ENCODE results near the gene TRIP10.
A peak's percentile ranks its signal among the peaks of the same experiment; 100 is the strongest.
"Not testable (repeated sequence)": the region's sequence is repeated elsewhere in the genome, so short reads cannot be mapped to it uniquely, and the experiment has no call there.

The TRIP10 gene

GRCh38 chr19:6788896-6789295, 49.4 kb downstream of the TRIP10 start:
- Mint-ChIP-seq H3K27ac (peak overlapping the region; percentile 79), H3K27me3 (no peaks in the 10 kb centered on the region), H3K4me3 (no peak overlapping the region), H3K36me3 (peaks cover 65% of the 10 kb centered on the region), H3K9me3 (peaks cover 2% of the 10 kb centered on the region), H3K4me1 (peaks cover 62% of the 10 kb centered on the region)
- CTCF ChIA-PET: no interaction called here
- DNase-seq: no peak

GRCh38 chr19:6790194-6791128, 51.0 kb downstream of the TRIP10 start:
- no peak for DNase-seq
- Mint-ChIP-seq H3K27me3 (no peaks in the 10 kb centered on the region), H3K27ac (peak overlapping the region; percentile 62), H3K4me1 (peaks cover 67% of the 10 kb centered on the region), H3K4me3 (no peak overlapping the region), H3K36me3 (peaks cover 67% of the 10 kb centered on the region), H3K9me3 (peaks cover 10% of the 10 kb centered on the region)
- CTCF ChIA-PET: interaction anchor here (0.8 kb wide), 1 partner anchor 9 kb away, joined by 3 read pairs; no protein-coding TSS in a partner anchor

GRCh38 chr19:6791237-6791636, 51.8 kb downstream of the TRIP10 start:
- Mint-ChIP-seq H3K36me3 (peaks cover 67% of the 10 kb centered on the region), H3K27ac (peak overlapping the region; percentile 55), H3K4me1 (peaks cover 70% of the 10 kb centered on the region), H3K27me3 (no peaks in the 10 kb centered on the region), H3K9me3 (peaks cover 10% of the 10 kb centered on the region), H3K4me3 (no peak overlapping the region)
- CTCF ChIA-PET: interaction anchor here (0.8 kb wide), 1 partner anchor 10 kb away, joined by 3 read pairs; no protein-coding TSS in a partner anchor
- DNase-seq: no peak

- no peak overlapping the region for H3K4me3 Mint-ChIP-seq
- H3K36me3 Mint-ChIP-seq: peaks cover 70% of the 10 kb centered on the region
- peaks cover 82% of the 10 kb centered on the region for H3K4me1 Mint-ChIP-seq
- peaks cover 10% of the 10 kb centered on the region for H3K9me3 Mint-ChIP-seq
- DNase-seq: no peak
- H3K27ac Mint-ChIP-seq: no peak overlapping the region
- CTCF ChIA-PET: no interaction called here
- H3K27me3 Mint-ChIP-seq: no peaks in the 10 kb centered on the region
Measured at GRCh38 chr19:6793411-6793810, 53.9 kb downstream of the TRIP10 start.

GRCh38 chr19:6793973-6794372, 54.5 kb downstream of the TRIP10 start:
- H3K36me3 Mint-ChIP-seq: peaks cover 69% of the 10 kb centered on the region
- no peak overlapping the region for H3K27ac Mint-ChIP-seq
- CTCF ChIA-PET: no interaction called here
- H3K4me1 Mint-ChIP-seq: peaks cover 82% of the 10 kb centered on the region
- no peak overlapping the region for H3K4me3 Mint-ChIP-seq
- peaks cover 10% of the 10 kb centered on the region for H3K9me3 Mint-ChIP-seq
- H3K27me3 Mint-ChIP-seq: no peaks in the 10 kb centered on the region
- DNase-seq: no peak

GRCh38 chr19:6794686-6795431, 55.4 kb downstream of the TRIP10 start:
- peaks cover 86% of the 10 kb centered on the region for H3K4me1 Mint-ChIP-seq
- DNase-seq: no peak

GRCh38 chr19:6796278-6796677, 56.8 kb downstream of the TRIP10 start:
- CTCF ChIA-PET: no interaction called here
- Mint-ChIP-seq H3K36me3 (peaks cover 69% of the 10 kb centered on the region), H3K27me3 (no peaks in the 10 kb centered on the region), H3K4me3 (no peak overlapping the region), H3K4me1 (peaks cover 84% of the 10 kb centered on the region), H3K9me3 (peaks cover 10% of the 10 kb centered on the region), H3K27ac (no peak overlapping the region)
- no peak for DNase-seq

More at GRCh38 chr19:6794686-6795431, 55.4 kb downstream of the TRIP10 start:
- H3K36me3 Mint-ChIP-seq: peaks cover 73% of the 10 kb centered on the region
- H3K27ac Mint-ChIP-seq: no peak overlapping the region
- CTCF ChIA-PET: no interaction called here
- no peaks in the 10 kb centered on the region for H3K27me3 Mint-ChIP-seq
- H3K4me3 Mint-ChIP-seq: no peak overlapping the region
- H3K9me3 Mint-ChIP-seq: peaks cover 10% of the 10 kb centered on the region

GRCh38 chr19:6797646-6798045, 58.2 kb downstream of the TRIP10 start:
- no peak for DNase-seq
- Mint-ChIP-seq H3K27me3 (no peaks in the 10 kb centered on the region), H3K4me3 (no peak overlapping the region), H3K9me3 (peaks cover 10% of the 10 kb centered on the region), H3K27ac (no peak overlapping the region), H3K36me3 (peaks cover 58% of the 10 kb centered on the region), H3K4me1 (peaks cover 82% of the 10 kb centered on the region)
- CTCF ChIA-PET: no interaction called here

- not testable (repeated sequence) for H3K9me3 Mint-ChIP-seq, H3K27me3 Mint-ChIP-seq
- peak overlapping the region; percentile 76 for H3K4me3 Mint-ChIP-seq
- H3K27ac Mint-ChIP-seq: peak overlapping the region; percentile 94
- peak; percentile 42 for DNase-seq
- peaks cover 73% of the 10 kb centered on the region for H3K4me1 Mint-ChIP-seq
- peaks cover 43% of the 10 kb centered on the region for H3K36me3 Mint-ChIP-seq
- CTCF ChIA-PET: interaction anchor here (1.4 to 2.0 kb wide), 4 partner anchors 28 to 159 kb away, joined by 3 to 10 read pairs (median 5); partner anchors contain the start of gene VAV1
Measured at GRCh38 chr19:6800160-6800790, 60.8 kb downstream of the TRIP10 start.

- peaks cover 36% of the 10 kb centered on the region for H3K36me3 Mint-ChIP-seq
- H3K9me3 Mint-ChIP-seq: no peaks in the 10 kb centered on the region
- peaks cover 67% of the 10 kb centered on the region for H3K4me1 Mint-ChIP-seq
- peak overlapping the region; percentile 94 for H3K27ac Mint-ChIP-seq
- CTCF ChIA-PET: interaction anchor here (1.4 to 2.0 kb wide), 4 partner anchors 28 to 160 kb away, joined by 3 to 10 read pairs (median 5); partner anchors contain the start of gene VAV1
- H3K4me3 Mint-ChIP-seq: peak overlapping the region; percentile 76
- H3K27me3 Mint-ChIP-seq: no peaks in the 10 kb centered on the region
- peak; percentile 29 for DNase-seq
Measured at GRCh38 chr19:6800991-6801484, 61.6 kb downstream of the TRIP10 start.

Data from activated naive CD4-positive, alpha-beta T cell treated with anti-CD3 and anti-CD28 coated beads, Interleukin-2, amount 10 ng/mL, durations not matched to agents 7 days and 5 days (primary cell).